HepG2 (cell line): ENCODE data around the gene QRFP. TPM values are rescaled to one million over a fixed set of nuclear protein-coding genes. Genes with fewer than 3 reads are reported as not detected.

ENCODE experiments used
- ATAC-seq: fragments of 200-7000 bp; cut with Tn5 transposase; 3 replicates; pipeline ENCODE4 v1.9.1; 2020; ENCODE audit warnings: mild to moderate bottlenecking, moderate library complexity
- BruUV-seq: library from RNA; stranded (reverse); fragments of 400-500 nt; replicated peaks from 2 replicates; lab custom pipeline; 2021; lab: Mats Ljungman, UMichigan
- CTCF ChIA-PET: fragments of 300-600 bp; formaldehyde crosslinking; extraction: SDS; loops from one replicate; lab custom pipeline; 2021; ENCODE audit warnings: low total read pairs, inconsistent platforms, low intra/inter-chr PET ratio; lab: Yijun Ruan, JAX
- POLR2A ChIA-PET: fragments of 350-600 bp; sonication (Branson Sonifier 250); formaldehyde crosslinking; loops from one replicate; lab custom pipeline; 2020; ENCODE audit warnings: antibody characterized with exemption, inconsistent platforms; lab: Yijun Ruan, JAX
- DNase-seq: peaks from one replicate; pipeline ENCODE4 v3.0.0-alpha.2; 2015; ENCODE audit warnings: low spot score
- FAIRE-seq: peaks from 3 replicates; lab custom pipeline; 2011; peaks lifted over from hg19 to GRCh38; lab: Jason Lieb, UNC
- H2AFZ ChIP-seq: one replicate; pipeline ENCODE4 v1.6.1; 2011; ENCODE audit warnings: low read length, inconsistent platforms
- H3K27ac ChIP-seq: fragments of 300-600 bp; 3 replicates; pipeline ENCODE4 v1.8.0; 2011; ENCODE audit warnings: mixed run types, mild to moderate bottlenecking, mixed read lengths, low read length, inconsistent platforms; ENCODE audit not compliant: insufficient read depth; ENCODE audit errors: extremely low read length
- H3K27me3 ChIP-seq, 2 experiments: fragments of 200-600 bp in 1 of 2; 2 replicates in 1 of 2; 3 replicates in 1 of 2; pipeline versions ENCODE4 v1.6.0 to v1.8.0; 2011; ENCODE audit warnings: low read length in 2 of 2, mild to moderate bottlenecking in 2 of 2, moderate library complexity in 2 of 2, inconsistent platforms in 1 of 2; ENCODE audit not compliant: insufficient read depth in 2 of 2, control insufficient read depth in 1 of 2
- H3K36me3 ChIP-seq, 2 experiments: fragments of 200-600 bp in 1 of 2; replicated peaks in 1 of 2; 2 replicates in 1 of 2; 3 replicates in 1 of 2; pipeline versions ENCODE4 v1.5.1 to v1.8.0; 2011; ENCODE audit warnings: low read length in 2 of 2, inconsistent platforms in 1 of 2; ENCODE audit not compliant: insufficient read depth in 2 of 2, control insufficient read depth in 1 of 2
- H3K4me1 ChIP-seq: 2 replicates; pipeline ENCODE4 v1.5.1; 2012; ENCODE audit warnings: low read length, inconsistent platforms; ENCODE audit not compliant: insufficient read depth
- H3K4me2 ChIP-seq: 2 replicates; pipeline ENCODE4 v1.6.0; 2011; ENCODE audit warnings: low read depth, low read length, inconsistent platforms
- H3K4me3 ChIP-seq, 3 experiments: fragments of 200-600 bp in 1 of 3; sonication (generic), shearing (Covaris generic) in 1 of 3; replicated peaks in 1 of 3; 2 replicates each; pipeline ENCODE4 v1.5.1; 2011 to 2016; ENCODE audit warnings: low read length in 3 of 3, inconsistent platforms in 2 of 3, low read depth in 2 of 3, mild to moderate bottlenecking in 2 of 3, control low read depth in 1 of 3, mixed read lengths in 1 of 3; ENCODE audit not compliant: insufficient read depth in 1 of 3
- H3K79me2 ChIP-seq: one replicate; pipeline ENCODE4 v1.6.1; 2011; ENCODE audit warnings: low read length, inconsistent platforms; ENCODE audit not compliant: insufficient read depth
- H3K9ac ChIP-seq: 2 replicates; pipeline ENCODE4 v1.6.0; 2011; ENCODE audit warnings: mild to moderate bottlenecking, low read depth, low read length, inconsistent platforms; ENCODE audit not compliant: insufficient read depth
- H3K9me3 ChIP-seq: 2 replicates; pipeline ENCODE4 v1.5.1; 2012; ENCODE audit warnings: mild to moderate bottlenecking, low read length
- H4K20me1 ChIP-seq: 2 replicates; pipeline ENCODE4 v1.6.0; 2011; ENCODE audit warnings: inconsistent platforms, mild to moderate bottlenecking, low read length, moderate library complexity; ENCODE audit not compliant: insufficient read depth
- GABPB1 ChIP-seq: IDR thresholded peaks from 2 replicates; pipeline ENCODE4 v1.6.1; 2016; ENCODE audit warnings: mild to moderate bottlenecking, missing genetic modification reagents, moderate library complexity, missing compliant biosample characterization
- IKZF5 ChIP-seq: IDR thresholded peaks from 2 replicates; pipeline ENCODE4 v1.6.1; 2018; ENCODE audit warnings: missing genetic modification reagents, mild to moderate bottlenecking, missing compliant biosample characterization
- RFXAP ChIP-seq: sonication (generic); formaldehyde crosslinking; IDR thresholded peaks from 2 replicates; pipeline ENCODE4 v1.4.0; 2020; ENCODE audit warnings: missing genetic modification reagents, borderline replicate concordance
- RNF219 ChIP-seq: sonication (generic); formaldehyde crosslinking; IDR thresholded peaks from 2 replicates; pipeline ENCODE4 v1.5.0; 2020; ENCODE audit warnings: mild to moderate bottlenecking, missing genetic modification reagents
- THAP11 ChIP-seq: IDR thresholded peaks from 2 replicates; pipeline ENCODE4 v1.6.1; 2016; ENCODE audit warnings: missing biosample characterization, missing genetic modification reagents
- TSC22D2 ChIP-seq: sonication (generic); formaldehyde crosslinking; IDR thresholded peaks from 2 replicates; pipeline ENCODE4 v1.5.1; 2020; ENCODE audit warnings: missing genetic modification reagents, mild to moderate bottlenecking, borderline replicate concordance
- ZMYM4 ChIP-seq: sonication (generic); formaldehyde crosslinking; IDR thresholded peaks from 2 replicates; pipeline ENCODE4 v1.8.1; 2023; ENCODE audit warnings: mild to moderate bottlenecking, missing genetic modification reagents
- ZNF414 ChIP-seq: sonication (generic); formaldehyde crosslinking; IDR thresholded peaks from 2 replicates; pipeline ENCODE4 v1.5.0; 2020; ENCODE audit warnings: missing genetic modification reagents
- ZNF7 ChIP-seq: IDR thresholded peaks from 2 replicates; pipeline ENCODE4 v1.6.1; 2016; ENCODE audit warnings: missing biosample characterization, missing genetic modification reagents
- WGBS: methylation state at CpG from one replicate; pipeline ENCODE4 v1.1.6; 2017; ENCODE audit warnings: low lambda C conversion rate; 5-methylcytosine and 5-hydroxymethylcytosine counted together
- in situ Hi-C: cut with HindIII; loops from 2 replicates; pipeline ENCODE4 v1.10.0; 2017; ENCODE audit warnings: low pct_unique_long_range_greater_than_20kb; ENCODE audit not compliant: extremely low pct_ligation_motif_present
- intact Hi-C: fragments of 100-400 bp; cut with micrococcal nuclease; formaldehyde crosslinking; loops from one replicate; pipeline ENCODE4 v1.10.0; 2022; ENCODE audit not compliant: unreplicated experiment
- polyA plus RNA-seq, 8 experiments: library from polyadenylated mRNA; depleted of rRNA in 3 of 8; stranded (reverse) in 7 of 8; unstranded in 1 of 8; fragments of >200 nt; fragmentation: Illumina TruSeq in 4 of 8; extraction: Trizol in 4 of 8; gene quantifications; 2 replicates each; pipeline versions ENCODE4 v1.2.1 to v1.2.3, GENCODE V29; 2011 to 2016; ENCODE audit warnings: low read depth in 4 of 8, missing spikeins in 1 of 8, mixed read lengths in 1 of 8; ENCODE audit not compliant: insufficient read depth in 1 of 8
- total RNA-seq, 5 experiments: library from RNA; depleted of rRNA; stranded (reverse); fragments of >200 nt; fragmentation: Illumina TruSeq; extraction: Trizol; gene quantifications; 2 replicates each; pipeline ENCODE4 v1.2.3, GENCODE V29; 2016; ENCODE audit warnings: low read depth in 1 of 5

QRFP gene
- total and polyA plus RNA-seq, 2 of the 13 experiments (the other 11 are each of a cell fraction or from before 2014, with no cell fraction given) = not detected

GRCh38 chr9:130867556-130867955, 29.1 kb downstream of the QRFP start (continued):
- no peak for TF ChIP-seq RNF219
- no peak for TF ChIP-seq ZNF414 (CRISPR knock-in tag)
- TF ChIP-seq TSC22D2 (CRISPR knock-in tag) = no peak

DNA sequence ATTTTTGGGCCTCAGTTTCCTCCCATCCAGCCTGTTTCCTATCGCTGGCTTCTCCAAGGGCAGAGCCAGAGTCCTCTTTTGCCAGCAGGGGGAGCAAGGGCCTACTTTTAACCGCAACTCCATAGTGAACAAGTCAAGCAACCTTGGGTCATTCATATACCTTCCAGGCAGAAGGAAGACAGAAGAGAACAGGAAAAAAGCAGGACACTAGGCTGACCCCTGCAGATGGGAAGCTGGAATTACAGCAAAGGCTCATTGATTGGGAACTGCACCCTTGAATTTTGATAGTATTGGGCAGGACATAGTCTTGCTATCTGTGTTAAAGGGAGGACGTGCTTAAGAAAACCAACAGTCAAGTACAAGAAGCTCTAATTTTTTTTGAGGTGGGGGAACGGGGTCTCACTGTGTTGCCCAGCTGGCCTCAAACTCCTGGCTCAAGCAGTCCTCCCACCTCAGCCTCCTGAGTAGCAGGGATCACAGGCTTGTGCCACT, 30.1 kb downstream of the QRFP start:
- ATAC-seq = peak; percentile 91
- Histone ChIP-seq H3K4me3 (no peak overlapping the region), H3K79me2 (no peaks in the 10 kb centered on the region), H3K27ac (no peak overlapping the region), H3K9me3 (no peaks in the 10 kb centered on the region), H3K4me1 (peaks cover 8% of the 10 kb centered on the region), H3K36me3 (peaks cover 22 to 64% of the 10 kb centered on the region in 2 experiments), H3K27me3 (no peaks in the 10 kb centered on the region), H3K9ac (no peak overlapping the region), H2AFZ (no peak overlapping the region), H3K4me2 (no peak overlapping the region), H4K20me1 (peaks cover 13% of the 10 kb centered on the region)
- FAIRE-seq = peak; percentile 96
- DNase-seq = peak; percentile 89
- BruUV-seq = no TSS peak
- CTCF ChIA-PET = interaction anchor here (0.7 to 2.5 kb wide), 8 partner anchors 72 to 180 kb away, joined by 3 to 19 read pairs (median 8); partner anchors contain the start of gene FIBCD1
- in situ Hi-C loops (no loop called here), intact Hi-C loops (loop anchor here (1.0 to 5.0 kb wide), 3 partner anchors 75 to 181 kb away; no protein-coding TSS in a partner anchor)
- POLR2A ChIA-PET = interaction anchor here (0.8 kb wide), 1 partner anchor 173 kb away, joined by 3 read pairs; the partner anchor contains the start of gene EXOSC2
- WGBS = 46% methylated on average over 4 of the region's 4 CpGs
- TF ChIP-seq IKZF5 (CRISPR knock-in tag) (no peak), GABPB1 (CRISPR knock-in tag) (peak; percentile 27; the same call in 1 of the 2 replicates), ZMYM4 (peak; percentile 47; the same call in 1 of the 2 replicates), RFXAP (CRISPR knock-in tag) (peak; percentile 31; the same call in 1 of the 2 replicates), ZNF7 (CRISPR knock-in tag) (no peak), THAP11 (peak; percentile 37; the same call in 1 of the 2 replicates)
